KBM-7 (cell line): Measurements from ENCODE around the gene PICALM.
A peak's percentile ranks its signal among the peaks of the same experiment; 100 is the strongest.
"Not testable (repeated sequence)": the region's sequence is repeated elsewhere in the genome, so short reads cannot be mapped to it uniquely, and the experiment has no call there.

Source experiments
- DNase-seq: peaks from one replicate; pipeline ENCODE4 v3.0.0-alpha.2; 2015
- in situ Hi-C: fragments of 300-500 bp; cut with MboI; formaldehyde crosslinking; loops from 2 replicates; pipeline ENCODE4 v1.14.3; 2020; ENCODE audit warnings: low sequenced_read_pairs, low pct_unique_long_range_greater_than_20kb, mixed read lengths

The PICALM gene

GRCh38 chr11:85950317-85951048 is 118.4 kb downstream of the PICALM start:
- no peak for DNase-seq
- in situ Hi-C loops = no loop called here

- in situ Hi-C loops = no loop called here
- no peak for DNase-seq
Measured at GRCh38 chr11:85949798-85950197, 119.1 kb downstream of the PICALM start.

GRCh38 chr11:85948884-85949283 is 120.0 kb downstream of the PICALM start:
- in situ Hi-C loops = no loop called here

GRCh38 chr11:85947431-85948272 is 121.2 kb downstream of the PICALM start:
- no peak for DNase-seq
- in situ Hi-C loops = no loop called here

More at GRCh38 chr11:85948884-85949283, 120.0 kb downstream of the PICALM start:
- no peak for DNase-seq

- in situ Hi-C loops = no loop called here
- no peak for DNase-seq
Measured at GRCh38 chr11:85946221-85946620, 122.7 kb downstream of the PICALM start.

GRCh38 chr11:85945788-85946187 is 123.1 kb downstream of the PICALM start:
- in situ Hi-C loops = no loop called here
- no peak for DNase-seq

GRCh38 chr11:85945296-85945695 is 123.6 kb downstream of the PICALM start:
- DNase-seq = no peak
- in situ Hi-C loops = no loop called here

- in situ Hi-C loops = no loop called here
- peak; percentile 70 for DNase-seq
Measured at GRCh38 chr11:85941380-85941973, 127.4 kb downstream of the PICALM start.

- in situ Hi-C loops = no loop called here
- no peak for DNase-seq
Measured at GRCh38 chr11:85939099-85940015, 129.5 kb downstream of the PICALM start.

- DNase-seq = no peak
- in situ Hi-C loops = no loop called here
Measured at GRCh38 chr11:85937835-85938234, 131.0 kb downstream of the PICALM start.

GRCh38 chr11:85935751-85936150 is 133.1 kb downstream of the PICALM start:
- in situ Hi-C loops = no loop called here
- DNase-seq = no peak

GRCh38 chr11:85934596-85935169 is 134.2 kb downstream of the PICALM start:
- in situ Hi-C loops = no loop called here
- no peak for DNase-seq

- DNase-seq = no peak
- in situ Hi-C loops = no loop called here
Measured at GRCh38 chr11:85930879-85931366, 138.0 kb downstream of the PICALM start.

- DNase-seq, in situ Hi-C loops: not testable (repeated sequence)
Measured at GRCh38 chr11:85926653-85927214, 142.2 kb downstream of the PICALM start.

GRCh38 chr11:85923455-85923854 is 145.4 kb downstream of the PICALM start:
- DNase-seq = no peak
- in situ Hi-C loops = no loop called here

GRCh38 chr11:85922367-85922766 is 146.5 kb downstream of the PICALM start:
- in situ Hi-C loops = no loop called here
- DNase-seq = no peak

GRCh38 chr11:85918910-85919794 is 149.7 kb downstream of the PICALM start:
- in situ Hi-C loops = no loop called here
- DNase-seq = no peak
